Parathyroid adenoma (tissue), 2 donors: ENCODE results near the gene RNF141.

Experiments
- H2AFZ ChIP-seq: fragments of 300-600 bp; sonication (generic); one replicate; pipeline ENCODE4 v1.7.0; 2017; ENCODE audit warnings: antibody characterized with exemption, mild to moderate bottlenecking
- H3K27ac ChIP-seq: fragments of 300-600 bp; sonication (generic); one replicate; pipeline ENCODE4 v1.7.0; 2017
- H3K27me3 ChIP-seq: fragments of 300-600 bp; sonication (generic); one replicate; pipeline ENCODE4 v1.7.0; 2017; ENCODE audit warnings: low read length; ENCODE audit not compliant: control insufficient read depth, insufficient read depth
- H3K36me3 ChIP-seq: fragments of 300-600 bp; sonication (generic); one replicate; pipeline ENCODE4 v1.7.0; 2017; ENCODE audit warnings: low read length; ENCODE audit not compliant: control insufficient read depth, insufficient read depth
- H3K4me1 ChIP-seq: fragments of 300-600 bp; sonication (generic); one replicate; pipeline ENCODE4 v1.7.0; 2017; ENCODE audit warnings: control low read depth
- H3K4me2 ChIP-seq: fragments of 300-600 bp; sonication (generic); one replicate; pipeline ENCODE4 v1.7.0; 2017; ENCODE audit warnings: low read length
- H3K4me3 ChIP-seq: fragments of 300-600 bp; sonication (generic); one replicate; pipeline ENCODE4 v1.7.0; 2017; ENCODE audit warnings: low read depth, low read length
- H3K79me2 ChIP-seq: fragments of 300-600 bp; sonication (generic); one replicate; pipeline ENCODE4 v1.7.0; 2017; ENCODE audit warnings: control low read depth
- H3K9ac ChIP-seq: fragments of 300-600 bp; sonication (generic); one replicate; pipeline ENCODE4 v1.7.0; 2017; ENCODE audit warnings: mild to moderate bottlenecking
- H3K9me3 ChIP-seq: fragments of 300-600 bp; sonication (generic); one replicate; pipeline ENCODE4 v1.7.0; 2017; ENCODE audit warnings: low read length; ENCODE audit not compliant: control insufficient read depth
- TF ChIP-seq, protein P1 (sequence below): fragments of 300-600 bp; sonication (generic); IDR thresholded peaks from one replicate; pipeline ENCODE4 v1.7.0; 2017; ENCODE audit warnings: antibody characterized with exemption, mild to moderate bottlenecking
- donor health status: primary hyperparathyroidism.

RNF141 gene

DNA sequence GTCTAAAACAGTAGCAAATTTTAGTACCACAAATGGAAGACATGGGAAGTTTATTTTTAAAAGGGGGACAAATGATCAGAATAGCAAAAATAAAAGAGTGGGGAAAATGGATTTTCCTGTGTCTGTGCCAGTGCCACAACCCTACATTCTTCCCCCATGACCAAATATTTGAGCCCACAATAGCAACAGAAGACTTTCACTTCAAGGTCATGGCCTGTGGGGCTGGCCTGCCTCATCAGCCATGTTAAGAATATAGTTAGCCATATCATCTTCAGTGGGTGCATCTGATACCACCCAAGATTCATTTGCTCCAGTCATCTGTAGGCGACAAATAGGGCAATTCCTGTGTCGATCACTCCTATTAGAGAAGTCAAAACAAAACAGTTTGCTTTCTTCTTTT is 26.3 kb downstream of the RNF141 start:
- Histone ChIP-seq H3K36me3 (no peaks in the 10 kb centered on the region), H3K27ac (no peak overlapping the region), H3K79me2 (no peaks in the 10 kb centered on the region), H3K9me3 (no peaks in the 10 kb centered on the region), H3K4me2 (no peak overlapping the region), H3K9ac (no peak overlapping the region), H3K27me3 (no peaks in the 10 kb centered on the region), H3K4me3 (no peak overlapping the region), H2AFZ (no peak overlapping the region), H3K4me1 (no peaks in the 10 kb centered on the region)
- TF ChIP-seq, protein P1, sequence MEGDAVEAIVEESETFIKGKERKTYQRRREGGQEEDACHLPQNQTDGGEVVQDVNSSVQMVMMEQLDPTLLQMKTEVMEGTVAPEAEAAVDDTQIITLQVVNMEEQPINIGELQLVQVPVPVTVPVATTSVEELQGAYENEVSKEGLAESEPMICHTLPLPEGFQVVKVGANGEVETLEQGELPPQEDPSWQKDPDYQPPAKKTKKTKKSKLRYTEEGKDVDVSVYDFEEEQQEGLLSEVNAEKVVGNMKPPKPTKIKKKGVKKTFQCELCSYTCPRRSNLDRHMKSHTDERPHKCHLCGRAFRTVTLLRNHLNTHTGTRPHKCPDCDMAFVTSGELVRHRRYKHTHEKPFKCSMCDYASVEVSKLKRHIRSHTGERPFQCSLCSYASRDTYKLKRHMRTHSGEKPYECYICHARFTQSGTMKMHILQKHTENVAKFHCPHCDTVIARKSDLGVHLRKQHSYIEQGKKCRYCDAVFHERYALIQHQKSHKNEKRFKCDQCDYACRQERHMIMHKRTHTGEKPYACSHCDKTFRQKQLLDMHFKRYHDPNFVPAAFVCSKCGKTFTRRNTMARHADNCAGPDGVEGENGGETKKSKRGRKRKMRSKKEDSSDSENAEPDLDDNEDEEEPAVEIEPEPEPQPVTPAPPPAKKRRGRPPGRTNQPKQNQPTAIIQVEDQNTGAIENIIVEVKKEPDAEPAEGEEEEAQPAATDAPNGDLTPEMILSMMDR: no peak

DNA sequence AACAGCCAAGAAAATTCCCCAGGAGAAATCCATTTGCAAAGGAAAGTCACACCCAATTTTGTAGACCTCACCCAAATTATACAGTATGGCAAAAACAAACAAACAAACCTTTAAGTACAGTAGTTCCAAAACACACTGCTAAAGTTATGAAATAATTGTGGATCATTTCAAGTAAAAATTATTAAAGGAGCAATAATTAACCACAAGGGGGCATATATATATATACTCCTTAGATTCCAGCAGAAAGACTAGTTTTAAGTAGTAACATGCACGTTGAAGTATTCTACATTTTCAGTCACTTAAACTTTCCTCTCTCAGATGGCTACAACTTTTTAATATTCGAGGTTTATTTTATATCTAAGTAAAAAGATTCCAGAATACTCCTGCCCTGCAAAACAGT is 26.8 kb downstream of the RNF141 start:
- Histone ChIP-seq H3K4me2 (no peak overlapping the region), H3K4me3 (no peak overlapping the region), H3K79me2 (no peaks in the 10 kb centered on the region), H3K27me3 (no peaks in the 10 kb centered on the region), H2AFZ (no peak overlapping the region), H3K4me1 (no peaks in the 10 kb centered on the region), H3K9ac (no peak overlapping the region), H3K36me3 (no peaks in the 10 kb centered on the region), H3K27ac (no peak overlapping the region), H3K9me3 (no peaks in the 10 kb centered on the region)
- TF ChIP-seq, protein P1: peak; percentile 34

DNA sequence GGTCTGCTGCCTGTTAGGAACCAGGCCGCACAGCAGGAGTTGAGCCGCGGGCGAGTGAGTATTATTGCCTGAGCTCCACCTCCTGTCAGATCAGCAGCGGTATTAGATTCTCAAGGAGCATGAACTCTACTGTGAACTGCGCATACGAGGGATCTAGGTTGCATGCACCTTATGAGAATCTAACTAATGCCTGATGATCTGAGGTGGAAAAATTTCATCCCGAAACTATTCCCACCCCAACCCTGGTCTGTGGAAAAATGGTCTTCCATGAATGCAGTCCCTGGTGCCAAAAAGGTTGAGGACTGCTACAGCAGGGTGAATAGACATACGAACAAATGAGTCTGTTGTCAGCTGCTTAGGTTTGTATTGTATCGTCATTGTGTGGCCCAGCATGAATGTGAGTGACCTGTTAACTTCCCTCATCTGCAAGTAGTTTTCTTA is 29.8 kb downstream of the RNF141 start:
- no peak overlapping the region for H3K27ac ChIP-seq
- H2AFZ ChIP-seq: no peak overlapping the region
- no peaks in the 10 kb centered on the region for H3K4me1 ChIP-seq
- H3K9ac ChIP-seq: no peak overlapping the region
- H3K36me3 ChIP-seq: no peaks in the 10 kb centered on the region
- no peak overlapping the region for H3K4me2 ChIP-seq
- TF ChIP-seq, protein P1: no peak
- no peak overlapping the region for H3K4me3 ChIP-seq
- no peaks in the 10 kb centered on the region for H3K27me3 ChIP-seq
- H3K9me3 ChIP-seq: no peaks in the 10 kb centered on the region
- H3K79me2 ChIP-seq: no peaks in the 10 kb centered on the region

DNA sequence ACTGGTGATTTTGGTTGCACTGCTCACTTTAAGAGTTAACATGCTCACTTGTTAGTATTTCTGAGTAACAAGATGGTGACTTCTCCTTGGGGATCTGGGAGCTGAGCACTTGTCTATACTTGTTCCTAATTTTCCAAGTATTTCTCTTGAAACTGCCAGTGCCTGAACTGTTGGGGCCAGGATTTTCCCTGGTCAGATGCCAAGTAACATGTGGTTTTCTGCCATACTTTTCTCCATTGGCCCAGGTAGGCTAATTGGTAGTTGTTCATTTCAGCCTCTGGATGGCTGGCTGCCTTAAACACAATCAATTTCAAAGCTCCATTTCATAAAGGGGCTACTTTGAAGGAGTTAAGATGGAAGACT is 35.0 kb downstream of the RNF141 start:
- H3K27me3 ChIP-seq: no peaks in the 10 kb centered on the region
- H3K79me2 ChIP-seq: no peaks in the 10 kb centered on the region
- no peaks in the 10 kb centered on the region for H3K9me3 ChIP-seq
- TF ChIP-seq, protein P1: no peak
- H3K4me3 ChIP-seq: no peak overlapping the region
- H3K27ac ChIP-seq: no peak overlapping the region
- H3K9ac ChIP-seq: no peak overlapping the region
- no peaks in the 10 kb centered on the region for H3K4me1 ChIP-seq
- no peaks in the 10 kb centered on the region for H3K36me3 ChIP-seq
- H3K4me2 ChIP-seq: no peak overlapping the region
- H2AFZ ChIP-seq: no peak overlapping the region

DNA sequence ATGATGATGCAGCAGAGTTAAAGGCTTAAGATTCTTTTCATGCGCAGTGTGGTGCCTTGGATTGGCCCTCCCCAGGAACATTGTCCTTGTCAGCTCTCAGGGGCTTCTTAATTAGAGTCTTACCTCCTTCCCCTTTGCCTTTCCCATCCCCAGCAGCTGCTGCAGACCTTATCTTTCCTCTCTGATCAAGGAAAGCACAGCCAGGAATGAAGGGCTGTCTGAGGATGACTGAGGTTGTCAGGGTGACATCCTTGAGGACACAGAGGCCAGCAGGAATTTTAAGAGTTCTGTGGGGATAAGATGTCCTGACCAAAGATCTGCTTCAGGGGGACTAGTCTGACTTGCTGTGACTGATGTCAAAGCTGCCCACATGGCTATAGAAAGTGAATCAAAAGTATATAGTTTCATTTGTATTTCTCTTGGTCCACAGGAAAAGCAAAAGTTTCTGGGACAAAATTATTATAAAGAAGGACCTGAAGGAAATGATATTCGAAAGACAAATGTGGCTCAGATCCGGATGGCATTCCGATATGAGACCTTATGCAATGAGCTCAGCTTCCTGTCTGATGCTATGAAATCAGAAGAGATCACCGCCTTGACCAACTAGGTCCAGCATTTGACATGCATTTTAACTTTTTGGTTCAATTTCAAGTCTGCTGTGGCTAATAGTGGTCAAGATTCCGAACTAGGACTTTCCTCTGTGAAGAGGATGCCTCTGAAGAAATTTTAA is 35.5 kb downstream of the RNF141 start:
- H3K9me3 ChIP-seq: no peaks in the 10 kb centered on the region
- no peak overlapping the region for H2AFZ ChIP-seq
- H3K79me2 ChIP-seq: no peaks in the 10 kb centered on the region
- H3K9ac ChIP-seq: no peak overlapping the region
- no peak overlapping the region for H3K4me2 ChIP-seq
- H3K27me3 ChIP-seq: no peaks in the 10 kb centered on the region
- no peaks in the 10 kb centered on the region for H3K36me3 ChIP-seq
- no peaks in the 10 kb centered on the region for H3K4me1 ChIP-seq
- no peak overlapping the region for H3K27ac ChIP-seq
- H3K4me3 ChIP-seq: no peak overlapping the region
- TF ChIP-seq, protein P1: no peak
